Parathyroid adenoma (tissue), 2 donors: Measurements from ENCODE around the gene GP9.

ENCODE experiments used
- H2AFZ ChIP-seq: fragments of 300-600 bp; sonication (generic); one replicate; pipeline ENCODE4 v1.7.0; 2017; ENCODE audit warnings: antibody characterized with exemption, mild to moderate bottlenecking
- H3K27ac ChIP-seq: fragments of 300-600 bp; sonication (generic); one replicate; pipeline ENCODE4 v1.7.0; 2017
- H3K27me3 ChIP-seq: fragments of 300-600 bp; sonication (generic); one replicate; pipeline ENCODE4 v1.7.0; 2017; ENCODE audit warnings: low read length; ENCODE audit not compliant: control insufficient read depth, insufficient read depth
- H3K36me3 ChIP-seq: fragments of 300-600 bp; sonication (generic); one replicate; pipeline ENCODE4 v1.7.0; 2017; ENCODE audit warnings: low read length; ENCODE audit not compliant: control insufficient read depth, insufficient read depth
- H3K4me1 ChIP-seq: fragments of 300-600 bp; sonication (generic); one replicate; pipeline ENCODE4 v1.7.0; 2017; ENCODE audit warnings: control low read depth
- H3K4me2 ChIP-seq: fragments of 300-600 bp; sonication (generic); one replicate; pipeline ENCODE4 v1.7.0; 2017; ENCODE audit warnings: low read length
- H3K4me3 ChIP-seq: fragments of 300-600 bp; sonication (generic); one replicate; pipeline ENCODE4 v1.7.0; 2017; ENCODE audit warnings: low read depth, low read length
- H3K79me2 ChIP-seq: fragments of 300-600 bp; sonication (generic); one replicate; pipeline ENCODE4 v1.7.0; 2017; ENCODE audit warnings: control low read depth
- H3K9ac ChIP-seq: fragments of 300-600 bp; sonication (generic); one replicate; pipeline ENCODE4 v1.7.0; 2017; ENCODE audit warnings: mild to moderate bottlenecking
- H3K9me3 ChIP-seq: fragments of 300-600 bp; sonication (generic); one replicate; pipeline ENCODE4 v1.7.0; 2017; ENCODE audit warnings: low read length; ENCODE audit not compliant: control insufficient read depth
- CTCF ChIP-seq: fragments of 300-600 bp; sonication (generic); IDR thresholded peaks from one replicate; pipeline ENCODE4 v1.7.0; 2017; ENCODE audit warnings: antibody characterized with exemption, mild to moderate bottlenecking
- donor health status: primary hyperparathyroidism.

The GP9 gene

GRCh38 chr3:129070086-129070885 lies 9.7 kb downstream of the GP9 start:
- no peak overlapping the region for H3K27ac ChIP-seq
- H3K36me3 ChIP-seq = no peaks in the 10 kb centered on the region

GRCh38 chr3:129077222-129077621 lies 16.6 kb downstream of the GP9 start:
- Histone ChIP-seq H3K27ac (no peak overlapping the region), H2AFZ (no peak overlapping the region), H3K4me2 (no peak overlapping the region), H3K4me1 (no peaks in the 10 kb centered on the region), H3K9ac (no peak overlapping the region), H3K79me2 (no peaks in the 10 kb centered on the region), H3K9me3 (no peaks in the 10 kb centered on the region), H3K27me3 (no peaks in the 10 kb centered on the region), H3K4me3 (no peak overlapping the region), H3K36me3 (no peaks in the 10 kb centered on the region)
- TF ChIP-seq CTCF = no peak

More at GRCh38 chr3:129070086-129070885, 9.7 kb downstream of the GP9 start:
- Histone ChIP-seq H3K9me3 (no peaks in the 10 kb centered on the region), H3K4me1 (no peaks in the 10 kb centered on the region), H3K9ac (no peak overlapping the region), H3K4me3 (no peak overlapping the region), H3K27me3 (no peaks in the 10 kb centered on the region), H3K4me2 (no peak overlapping the region), H3K79me2 (no peaks in the 10 kb centered on the region), H2AFZ (no peak overlapping the region)
- TF ChIP-seq CTCF = no peak

GRCh38 chr3:129078510-129078909 lies 17.9 kb downstream of the GP9 start:
- H3K4me2 ChIP-seq = no peak overlapping the region
- H3K36me3 ChIP-seq = no peaks in the 10 kb centered on the region
- no peak overlapping the region for H3K9ac ChIP-seq
- H3K4me3 ChIP-seq = no peak overlapping the region
- H3K27ac ChIP-seq = no peak overlapping the region
- no peak for TF ChIP-seq CTCF
- no peaks in the 10 kb centered on the region for H3K27me3 ChIP-seq
- no peaks in the 10 kb centered on the region for H3K79me2 ChIP-seq
- H3K4me1 ChIP-seq = no peaks in the 10 kb centered on the region
- H3K9me3 ChIP-seq = no peaks in the 10 kb centered on the region
- no peak overlapping the region for H2AFZ ChIP-seq

- Histone ChIP-seq H3K79me2 (no peaks in the 10 kb centered on the region), H3K9ac (no peak overlapping the region), H3K36me3 (no peaks in the 10 kb centered on the region), H3K27me3 (no peaks in the 10 kb centered on the region), H2AFZ (no peak overlapping the region), H3K9me3 (no peaks in the 10 kb centered on the region), H3K4me2 (no peak overlapping the region), H3K4me1 (no peaks in the 10 kb centered on the region), H3K27ac (no peak overlapping the region), H3K4me3 (no peak overlapping the region)
- no peak for TF ChIP-seq CTCF
Observed at GRCh38 chr3:129081503-129081902, 20.9 kb downstream of the GP9 start.

GRCh38 chr3:129082026-129082425 lies 21.4 kb downstream of the GP9 start:
- Histone ChIP-seq H3K9me3 (no peaks in the 10 kb centered on the region), H3K4me1 (no peaks in the 10 kb centered on the region), H2AFZ (no peak overlapping the region), H3K4me2 (no peak overlapping the region), H3K27ac (no peak overlapping the region), H3K36me3 (no peaks in the 10 kb centered on the region), H3K9ac (no peak overlapping the region), H3K4me3 (no peak overlapping the region), H3K79me2 (no peaks in the 10 kb centered on the region), H3K27me3 (no peaks in the 10 kb centered on the region)
- no peak for TF ChIP-seq CTCF
